ENCODE data around the gene DSPP. TPM values are rescaled to one million over a fixed set of nuclear protein-coding genes. Genes with fewer than 3 reads are reported as not detected.

Gene DSPP
- total RNA-seq, 1 experiment from 2014 or later = not detected

DNA sequence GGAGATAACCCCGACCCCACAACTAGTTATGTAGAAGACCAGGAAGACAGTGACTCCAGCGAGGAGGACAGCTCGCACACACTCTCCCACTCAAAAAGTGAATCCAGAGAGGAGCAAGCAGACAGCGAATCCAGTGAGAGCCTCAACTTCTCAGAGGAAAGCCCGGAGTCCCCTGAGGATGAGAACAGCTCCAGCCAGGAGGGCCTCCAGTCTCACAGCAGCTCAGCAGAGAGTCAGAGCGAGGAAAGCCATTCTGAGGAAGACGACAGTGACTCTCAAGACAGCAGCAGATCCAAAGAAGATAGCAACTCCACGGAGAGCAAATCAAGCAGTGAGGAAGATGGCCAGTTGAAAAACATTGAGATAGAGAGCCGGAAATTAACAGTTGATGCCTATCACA, 54.5 kb downstream of the DSPP start:
- Histone ChIP-seq H3K4me1 (ENCODE audit: insufficient read depth, low read length) (no peaks in the 10 kb centered on the region), H3K9ac (ENCODE audit: extremely low read depth, insufficient read length, low read length) (no peak overlapping the region), H2AFZ (ENCODE audit: low read length) (no peak overlapping the region), H4K91ac (ENCODE audit: insufficient read length, low read depth, low read length) (no peak overlapping the region), H3K79me2 (ENCODE audit: insufficient read depth, low read length) (no peaks in the 10 kb centered on the region), H3K4ac (ENCODE audit: low read depth, low read length) (no peak overlapping the region), H2BK15ac (ENCODE audit: low read depth, low read length) (no peak overlapping the region), H4K5ac (ENCODE audit: insufficient read length, low read depth, low read length) (no peak overlapping the region), H2AK5ac (ENCODE audit: insufficient read length, low read length) (no peak overlapping the region), H3K18ac (ENCODE audit: insufficient read length, low read depth, low read length) (no peak overlapping the region), H2BK120ac (ENCODE audit: low read depth, low read length, poor library complexity, severe bottlenecking) (no peak overlapping the region), H3K14ac (ENCODE audit: insufficient read depth, low read length) (no peak overlapping the region), H2BK5ac (ENCODE audit: insufficient read length, low read length) (no peak overlapping the region), H3K27ac (ENCODE audit: insufficient read length, low read depth, low read length) (no peak overlapping the region), H3K4me2 (ENCODE audit: insufficient read depth, insufficient read length, low read length) (no peak overlapping the region), H3T11ph (ENCODE audit: low read length) (no peak overlapping the region), H3K9me3 (ENCODE audit: control insufficient read depth, low read depth, low read length) (no peaks in the 10 kb centered on the region), H3K23me2 (ENCODE audit: insufficient read length, low read depth, low read length, poor library complexity, severe bottlenecking) (no peaks in the 10 kb centered on the region), H4K20me1 (ENCODE audit: control insufficient read depth, insufficient read depth, insufficient read length) (no peaks in the 10 kb centered on the region), H3K79me1 (ENCODE audit: insufficient read depth, low read depth, low read length, poor library complexity, severe bottlenecking) (no peaks in the 10 kb centered on the region), H3K27me3 (ENCODE audit: insufficient read depth, low read length) (no peaks in the 10 kb centered on the region), H3K23ac (ENCODE audit: insufficient read length, low read depth, low read length) (no peak overlapping the region), H3K56ac (ENCODE audit: insufficient read length, low read depth, low read length) (no peak overlapping the region), H4K8ac (replicated peaks; ENCODE audit: insufficient read length, low read depth, low read length) (no peak overlapping the region), H2BK12ac (ENCODE audit: insufficient read length, low read depth, low read length) (no peak overlapping the region), H2BK20ac (ENCODE audit: low read depth, low read length, poor library complexity, severe bottlenecking) (no peak overlapping the region)
- Mint-ChIP-seq H3K4me1 (no peaks in the 10 kb centered on the region), H3K9me3 (peaks cover 2 to 3% of the 10 kb centered on the region in 2 experiments; a peak in 3 of 5 replicates), H3K27me3 (ENCODE audit: low read depth) (no peaks in the 10 kb centered on the region), H3K4me3 (no peak overlapping the region), H3K27ac (no peak overlapping the region), H3K36me3 (ENCODE audit: insufficient read depth in 1 of 3, low read depth in 3 of 3) (peaks cover 0 to 9% (median 1%) of the 10 kb centered on the region in 3 experiments; a peak in 3 of 7 replicates)
- WGBS (ENCODE audit: extremely low coverage, insufficient read length, low lambda C conversion rate) = no CpG with 5 or more reads among the region's 9 CpGs
- TF ChIP-seq, protein P1, sequence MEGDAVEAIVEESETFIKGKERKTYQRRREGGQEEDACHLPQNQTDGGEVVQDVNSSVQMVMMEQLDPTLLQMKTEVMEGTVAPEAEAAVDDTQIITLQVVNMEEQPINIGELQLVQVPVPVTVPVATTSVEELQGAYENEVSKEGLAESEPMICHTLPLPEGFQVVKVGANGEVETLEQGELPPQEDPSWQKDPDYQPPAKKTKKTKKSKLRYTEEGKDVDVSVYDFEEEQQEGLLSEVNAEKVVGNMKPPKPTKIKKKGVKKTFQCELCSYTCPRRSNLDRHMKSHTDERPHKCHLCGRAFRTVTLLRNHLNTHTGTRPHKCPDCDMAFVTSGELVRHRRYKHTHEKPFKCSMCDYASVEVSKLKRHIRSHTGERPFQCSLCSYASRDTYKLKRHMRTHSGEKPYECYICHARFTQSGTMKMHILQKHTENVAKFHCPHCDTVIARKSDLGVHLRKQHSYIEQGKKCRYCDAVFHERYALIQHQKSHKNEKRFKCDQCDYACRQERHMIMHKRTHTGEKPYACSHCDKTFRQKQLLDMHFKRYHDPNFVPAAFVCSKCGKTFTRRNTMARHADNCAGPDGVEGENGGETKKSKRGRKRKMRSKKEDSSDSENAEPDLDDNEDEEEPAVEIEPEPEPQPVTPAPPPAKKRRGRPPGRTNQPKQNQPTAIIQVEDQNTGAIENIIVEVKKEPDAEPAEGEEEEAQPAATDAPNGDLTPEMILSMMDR (conservative IDR thresholded peaks at IDR 0.05) = no peak
- no peak for DNase-seq

Other genes starting within 250 kb of the DSPP start
- 7.9 and 8.8 TPM in 2 replicates for gene HSD17B11, start 217.3 kb upstream of the DSPP start, total RNA-seq (2021)
- gene NUDT9, start 186.0 kb upstream of the DSPP start, total RNA-seq (2021) = 27.6 and 28.5 TPM in 2 replicates
- 0.17 and 0.68 TPM in 2 replicates for gene SPARCL1, start 79.2 kb upstream of the DSPP start, total RNA-seq (2021)
- gene DMP1, start 41.8 kb downstream of the DSPP start, total RNA-seq (2021) = not detected in 2 replicates
- gene IBSP, start 191.0 kb downstream of the DSPP start, total RNA-seq (2021) = not detected in 2 replicates
- gene MEPE, start 224.4 kb downstream of the DSPP start, total RNA-seq (2021) = not detected in 2 replicates